ENCODE results near the gene ARHGAP33. TPM values are rescaled to one million over a fixed set of nuclear protein-coding genes. Genes with fewer than 3 reads are reported as not detected.
A peak's percentile ranks its signal among the peaks of the same experiment; 100 is the strongest.

The ARHGAP33 gene
- total and polyA plus RNA-seq, 10 donors: 3.1 to 25.2 (median 12.6) TPM

GRCh38 chr19:35789195-35789977, 14.0 kb downstream of the ARHGAP33 start:
- H3K9me3 ChIP-seq: no peaks in the 10 kb centered on the region
- intact Hi-C loops (cut with DNase I; ENCODE audit: low total_unique reads): no loop called here
- H3K27ac ChIP-seq: no peak overlapping the region
- no peak for TF ChIP-seq POLR2A (IDR thresholded peaks at IDR 0.05)
- no peak for TF ChIP-seq POLR2AphosphoS5 (IDR thresholded peaks at IDR 0.05)
- no peak for TF ChIP-seq CTCF (IDR thresholded peaks at IDR 0.05 in 8 of 11, conservative IDR thresholded peaks at IDR 0.05 in 3 of 11)
- WGBS, 5 donors: 85 to 92% (median 90%) methylated on average over 6 to 11 of the region's 11 CpGs
- H3K4me3 ChIP-seq: no peak overlapping the region
- H3K4me1 ChIP-seq: no peaks in the 10 kb centered on the region
- peaks cover 0 to 34% (median 5%) of the 10 kb centered on the region in 6 donors for H3K36me3 ChIP-seq
- no peak for DNase-seq
- H3K27me3 ChIP-seq (replicated peaks in 1 of 7): peaks cover 0 to 24% (median 0%) of the 10 kb centered on the region in 7 donors

DNA sequence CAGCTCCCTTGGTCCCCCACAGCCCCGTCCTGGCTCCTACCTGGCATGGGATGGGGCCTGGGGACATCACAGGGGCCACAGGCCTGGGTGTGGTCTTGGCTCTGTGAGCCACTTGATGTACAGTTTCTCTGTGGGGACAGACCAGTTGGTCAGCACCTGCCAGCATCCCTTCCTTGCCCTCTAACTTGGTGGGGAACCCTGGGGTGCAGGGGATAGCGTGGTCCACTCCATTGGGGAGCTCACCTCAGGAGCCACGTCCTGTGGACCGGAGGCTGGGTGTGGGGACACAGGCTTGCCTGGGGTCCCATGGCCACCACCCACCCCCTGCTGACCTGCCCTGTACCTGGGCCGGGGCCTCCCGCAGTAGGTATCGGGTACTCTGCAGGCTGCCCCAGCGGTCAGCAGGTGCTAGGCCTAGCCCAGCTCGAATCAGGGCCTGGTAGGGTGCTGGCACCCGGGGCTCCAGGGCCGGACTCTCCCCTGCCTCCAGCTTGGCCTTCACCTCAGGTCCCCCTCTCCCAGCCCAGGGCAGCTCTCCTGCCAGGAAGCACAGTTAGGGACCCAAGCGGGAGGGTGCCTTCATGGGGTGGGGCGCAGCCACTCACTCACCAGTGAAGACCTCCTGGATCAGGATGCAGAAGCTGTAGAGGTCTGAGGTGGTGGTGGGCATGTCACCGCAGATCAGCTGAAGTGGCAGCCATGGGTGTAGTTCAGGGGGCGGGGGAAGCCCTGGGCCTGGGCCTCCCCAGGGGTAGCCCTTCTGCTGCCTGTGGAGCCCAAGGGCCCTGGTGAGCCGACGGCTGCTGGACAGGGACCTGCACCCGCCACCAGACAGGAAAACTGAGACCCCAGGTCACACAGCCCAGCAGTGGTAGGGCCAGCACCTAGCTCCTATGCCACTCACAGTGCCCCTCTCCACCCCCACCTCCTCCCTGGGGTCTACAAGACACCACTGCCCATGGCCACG, 14.9 kb downstream of the ARHGAP33 start:
- TF ChIP-seq POLR2AphosphoS5 (IDR thresholded peaks at IDR 0.05): no peak
- no peak for TF ChIP-seq CTCF (IDR thresholded peaks at IDR 0.05 in 8 of 11, conservative IDR thresholded peaks at IDR 0.05 in 3 of 11)
- TF ChIP-seq POLR2A (IDR thresholded peaks at IDR 0.05): no peak
- 84 to 93% (median 88%) methylated on average over 5 to 19 of the region's 19 CpGs for WGBS, 5 donors
- Histone ChIP-seq H3K4me3 (no peak overlapping the region), H3K9me3 (no peaks in the 10 kb centered on the region), H3K4me1 (no peaks in the 10 kb centered on the region), H3K36me3 (peaks cover 0 to 25% (median 1%) of the 10 kb centered on the region in 6 donors), H3K27ac (no peak overlapping the region), H3K27me3 (replicated peaks in 1 of 7) (peaks cover 0 to 30% (median 0%) of the 10 kb centered on the region in 7 donors)
- DNase-seq: no peak
- intact Hi-C loops (cut with DNase I; ENCODE audit: low total_unique reads): no loop called here

DNA sequence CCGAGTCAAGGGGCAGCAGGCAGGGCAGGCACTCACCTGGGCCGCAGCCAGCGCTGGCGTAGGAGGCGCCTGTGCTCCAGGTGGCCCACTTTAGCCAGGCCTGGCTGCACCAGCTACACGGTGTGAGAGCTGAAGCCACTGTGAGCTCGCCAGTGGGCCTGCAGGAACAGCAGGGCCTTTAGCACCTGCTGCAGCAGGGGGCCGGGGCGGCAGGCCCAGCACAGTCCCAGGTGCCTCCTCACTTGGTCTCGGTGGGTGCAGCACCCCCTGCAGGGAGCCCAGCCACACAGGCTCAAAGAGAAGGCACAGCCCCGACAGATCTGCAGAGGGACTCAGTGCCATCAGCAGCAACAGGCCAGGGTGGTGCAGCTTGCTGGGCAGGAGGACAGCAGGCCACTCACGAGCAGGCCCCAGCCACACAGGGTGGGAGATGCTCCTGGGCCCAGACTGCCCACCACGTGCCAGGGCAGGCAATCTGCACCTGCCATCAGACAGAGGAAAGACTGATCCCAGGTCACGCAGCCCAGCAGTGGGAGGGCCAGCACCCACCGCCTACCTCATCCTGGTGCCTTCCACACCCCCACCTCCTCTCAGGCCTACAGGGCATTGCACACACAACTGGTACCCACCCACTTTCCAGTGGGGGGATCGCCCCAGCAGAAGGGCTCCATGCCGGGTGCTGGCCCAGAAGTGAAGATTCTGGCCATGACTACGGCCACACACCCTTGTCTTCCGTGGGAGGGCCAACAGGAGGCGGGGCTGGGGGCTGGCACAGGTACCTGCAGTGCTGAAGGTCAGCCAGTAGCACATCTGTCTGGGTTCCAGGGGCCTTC, 15.8 kb downstream of the ARHGAP33 start:
- WGBS, 5 donors: 52 to 81% (median 72%) methylated on average over 5 to 20 of the region's 20 CpGs
- H3K27me3 ChIP-seq (replicated peaks in 1 of 7): peaks cover 0 to 38% (median 0%) of the 10 kb centered on the region in 7 donors
- DNase-seq: no peak
- H3K4me3 ChIP-seq: no peak overlapping the region
- no peaks in the 10 kb centered on the region for H3K4me1 ChIP-seq
- intact Hi-C loops (cut with DNase I; ENCODE audit: low total_unique reads): no loop called here
- peak in 1 of 3 donors; percentile 20 for TF ChIP-seq POLR2AphosphoS5 (IDR thresholded peaks at IDR 0.05)
- no peak for TF ChIP-seq POLR2A (IDR thresholded peaks at IDR 0.05)
- H3K9me3 ChIP-seq: no peaks in the 10 kb centered on the region
- H3K36me3 ChIP-seq: peaks cover 0 to 16% (median 0%) of the 10 kb centered on the region in 6 donors
- H3K27ac ChIP-seq: no peak overlapping the region

- DNase-seq: no peak
- Histone ChIP-seq H3K27ac (no peak overlapping the region), H3K4me1 (no peaks in the 10 kb centered on the region), H3K36me3 (peaks cover 0 to 9% (median 0%) of the 10 kb centered on the region in 6 donors), H3K27me3 (replicated peaks in 1 of 7) (peaks cover 0 to 44% (median 4%) of the 10 kb centered on the region in 7 donors), H3K4me3 (no peak overlapping the region), H3K9me3 (no peaks in the 10 kb centered on the region)
- intact Hi-C loops (cut with DNase I; ENCODE audit: low total_unique reads): no loop called here
- no peak for TF ChIP-seq POLR2A (IDR thresholded peaks at IDR 0.05)
- TF ChIP-seq POLR2AphosphoS5 (IDR thresholded peaks at IDR 0.05): no peak
- no peak for TF ChIP-seq CTCF (IDR thresholded peaks at IDR 0.05 in 8 of 11, conservative IDR thresholded peaks at IDR 0.05 in 3 of 11)
- 77 to 91% (median 87%) methylated on average over 3 to 9 of the region's 9 CpGs for WGBS, 5 donors
These were observed 16.5 kb downstream of the ARHGAP33 start for GRCh38 chr19:35791814-35792279.
